COLO668 (cell line): ENCODE results near the gene AKT1.

Experiments
- DNase-seq: peaks from one replicate; lab custom pipeline; 2025; ENCODE audit not compliant: unreplicated experiment; lab: John Stamatoyannopoulos, UW

The AKT1 gene

GRCh38 chr14:104786726-104787675 lies 8.5 kb downstream of the AKT1 start:
- DNase-seq: no peak

GRCh38 chr14:104786091-104786586 lies 9.4 kb downstream of the AKT1 start:
- DNase-seq: no peak

- no peak for DNase-seq
Observed at GRCh38 chr14:104785708-104786080, 9.9 kb downstream of the AKT1 start.

- DNase-seq: peak; percentile 83
Observed at GRCh38 chr14:104784846-104785707, 10.5 kb downstream of the AKT1 start.

GRCh38 chr14:104784218-104784568 lies 11.4 kb downstream of the AKT1 start:
- DNase-seq: no peak

- no peak for DNase-seq
Observed at GRCh38 chr14:104783484-104784217, 11.9 kb downstream of the AKT1 start.

GRCh38 chr14:104782808-104783139 lies 12.8 kb downstream of the AKT1 start:
- no peak for DNase-seq

- no peak for DNase-seq
Observed at GRCh38 chr14:104782086-104782807, 13.3 kb downstream of the AKT1 start.

GRCh38 chr14:104781271-104782077 lies 14.1 kb downstream of the AKT1 start:
- DNase-seq: no peak

- DNase-seq: no peak
Observed at GRCh38 chr14:104780513-104781030, 15.0 kb downstream of the AKT1 start.

- no peak for DNase-seq
Observed at GRCh38 chr14:104779776-104780512, 15.6 kb downstream of the AKT1 start.

- DNase-seq: no peak
Observed at GRCh38 chr14:104778694-104779331, 16.7 kb downstream of the AKT1 start.

GRCh38 chr14:104777808-104778249 lies 17.7 kb downstream of the AKT1 start:
- DNase-seq: no peak

GRCh38 chr14:104776961-104777807 lies 18.4 kb downstream of the AKT1 start:
- DNase-seq: no peak

- DNase-seq: no peak
Observed at GRCh38 chr14:104776481-104776880, 19.1 kb downstream of the AKT1 start.

GRCh38 chr14:104775073-104775489 lies 20.5 kb downstream of the AKT1 start:
- no peak for DNase-seq

GRCh38 chr14:104774453-104775072 lies 21.0 kb downstream of the AKT1 start:
- no peak for DNase-seq
